Neural cell (in vitro differentiated cells): ENCODE results near the gene COP1. TPM values are rescaled to one million over a fixed set of nuclear protein-coding genes. Genes with fewer than 3 reads are reported as not detected.

Source experiments
- H2AFZ ChIP-seq: fragments of 200-600, 300-800 bp; sonication (generic), shearing (Covaris generic); 2 replicates; pipeline ENCODE4 v1.6.0; 2014; ENCODE audit warnings: low read depth, mild to moderate bottlenecking, antibody characterized with exemption, low read length, moderate library complexity
- H3F3A ChIP-seq: fragments of 200-600 bp; shearing (Covaris generic); 2 replicates; pipeline ENCODE4 v1.6.1; 2016; ENCODE audit warnings: mild to moderate bottlenecking, moderate library complexity, mixed read lengths, antibody characterized with exemption, low read length; ENCODE audit not compliant: insufficient read depth, poor library complexity, severe bottlenecking
- H3K27ac ChIP-seq: fragments of 200-600, 300-800 bp; sonication (generic), shearing (Covaris generic); 2 replicates; pipeline ENCODE4 v1.5.1; 2014; ENCODE audit warnings: mild to moderate bottlenecking, low read length, moderate library complexity
- H3K27me3 ChIP-seq: fragments of 300-800, 200-600 bp; sonication (generic), shearing (Covaris generic); 2 replicates; pipeline ENCODE4 v1.6.0; 2014; ENCODE audit warnings: mild to moderate bottlenecking, low read depth, low read length, moderate library complexity; ENCODE audit not compliant: insufficient read depth
- H3K36me3 ChIP-seq: fragments of 300-800, 200-600 bp; sonication (generic), shearing (Covaris generic); 2 replicates; pipeline ENCODE4 v1.5.1; 2014; ENCODE audit warnings: mild to moderate bottlenecking, antibody characterized with exemption, low read length, moderate library complexity; ENCODE audit not compliant: insufficient read depth
- H3K4me2 ChIP-seq: fragments of 300-800, 200-600 bp; sonication (generic), shearing (Covaris generic); 2 replicates; pipeline ENCODE4 v1.6.0; 2014; ENCODE audit warnings: mild to moderate bottlenecking, low read length
- H3K4me3 ChIP-seq: fragments of 300-800, 200-600 bp; sonication (generic), shearing (Covaris generic); 2 replicates; pipeline ENCODE4 v1.5.1; 2014; ENCODE audit warnings: mild to moderate bottlenecking, low read length, moderate library complexity
- H3K79me2 ChIP-seq: fragments of 200-600 bp; shearing (Covaris generic); replicated peaks from 2 replicates; pipeline ENCODE4 v1.6.0; 2014; ENCODE audit warnings: mild to moderate bottlenecking, low read length, moderate library complexity; ENCODE audit not compliant: insufficient read depth
- H3K9ac ChIP-seq: fragments of 300-800, 200-600 bp; sonication (generic), shearing (Covaris generic); 2 replicates; pipeline ENCODE4 v1.6.1; 2016; ENCODE audit warnings: mild to moderate bottlenecking, low read length, mixed read lengths
- H3K9me2 ChIP-seq: fragments of 200-600 bp; shearing (Covaris generic); 2 replicates; pipeline ENCODE4 v1.6.1; 2016; ENCODE audit warnings: mild to moderate bottlenecking, low read length, mixed read lengths; ENCODE audit not compliant: insufficient read depth
- H3K9me3 ChIP-seq: fragments of 200-600, 300-800 bp; sonication (generic), shearing (Covaris generic); 2 replicates; pipeline ENCODE4 v1.6.1; 2016; ENCODE audit warnings: mild to moderate bottlenecking, mixed run types, low read length, moderate library complexity, mixed read lengths
- H4K20me1 ChIP-seq: fragments of 200-600 bp; shearing (Covaris generic); 2 replicates; pipeline ENCODE4 v1.6.1; 2016; ENCODE audit warnings: mild to moderate bottlenecking, mixed run types; ENCODE audit not compliant: insufficient read depth
- EP300 ChIP-seq: fragments of 450-650 bp; conservative IDR thresholded peaks from 2 replicates; pipeline ENCODE4 v1.6.1; 2014; ENCODE audit warnings: antibody characterized with exemption, mild to moderate bottlenecking, moderate library complexity; ENCODE audit not compliant: poor library complexity, severe bottlenecking
- EZH2 ChIP-seq: fragments of 200-600, 300-800 bp; shearing (Covaris generic), sonication (generic); IDR thresholded peaks from 2 replicates; pipeline ENCODE4 v1.6.1; 2014; ENCODE audit warnings: antibody characterized with exemption, low read length, borderline replicate concordance, mild to moderate bottlenecking; ENCODE audit not compliant: insufficient read depth, poor library complexity, severe bottlenecking
- MXI1 ChIP-seq: fragments of 450-650 bp; conservative IDR thresholded peaks from 2 replicates; pipeline ENCODE4 v1.6.1; 2014; ENCODE audit warnings: antibody characterized with exemption, mild to moderate bottlenecking; ENCODE audit not compliant: poor library complexity, severe bottlenecking
- POLR2AphosphoS5 ChIP-seq: IDR thresholded peaks from 2 replicates; pipeline ENCODE4 v1.6.1; 2012
- RAD21 ChIP-seq: fragments of 450-650 bp; conservative IDR thresholded peaks from 2 replicates; pipeline ENCODE4 v1.6.1; 2014; ENCODE audit warnings: antibody characterized with exemption, mild to moderate bottlenecking, moderate library complexity
- SMC3 ChIP-seq: fragments of 450-650 bp; conservative IDR thresholded peaks from 2 replicates; pipeline ENCODE4 v1.6.1; 2014; ENCODE audit warnings: antibody characterized with exemption, mild to moderate bottlenecking, moderate library complexity; ENCODE audit not compliant: poor library complexity
- TAF1 ChIP-seq: IDR thresholded peaks from 2 replicates; pipeline ENCODE4 v1.6.1; 2012; ENCODE audit warnings: low read depth
- polyA plus RNA-seq: library from polyadenylated mRNA; depleted of rRNA; stranded (reverse); fragments of >200 nt; gene quantifications from 2 replicates; pipeline ENCODE4 v1.2.3, GENCODE V29; 2014
- TF ChIP-seq, protein P1 (sequence below): IDR thresholded peaks from 2 replicates; pipeline ENCODE4 v1.6.1; 2012; ENCODE audit warnings: borderline replicate concordance
- TF ChIP-seq, protein P2 (sequence below): fragments of 450-650 bp; IDR thresholded peaks from 2 replicates; pipeline ENCODE4 v1.5.1; 2014; ENCODE audit warnings: antibody characterized with exemption, mild to moderate bottlenecking, moderate library complexity; ENCODE audit not compliant: poor library complexity, severe bottlenecking

COP1 gene
- polyA plus RNA-seq, 1 donor from 2014 or later = 72.3 TPM

DNA sequence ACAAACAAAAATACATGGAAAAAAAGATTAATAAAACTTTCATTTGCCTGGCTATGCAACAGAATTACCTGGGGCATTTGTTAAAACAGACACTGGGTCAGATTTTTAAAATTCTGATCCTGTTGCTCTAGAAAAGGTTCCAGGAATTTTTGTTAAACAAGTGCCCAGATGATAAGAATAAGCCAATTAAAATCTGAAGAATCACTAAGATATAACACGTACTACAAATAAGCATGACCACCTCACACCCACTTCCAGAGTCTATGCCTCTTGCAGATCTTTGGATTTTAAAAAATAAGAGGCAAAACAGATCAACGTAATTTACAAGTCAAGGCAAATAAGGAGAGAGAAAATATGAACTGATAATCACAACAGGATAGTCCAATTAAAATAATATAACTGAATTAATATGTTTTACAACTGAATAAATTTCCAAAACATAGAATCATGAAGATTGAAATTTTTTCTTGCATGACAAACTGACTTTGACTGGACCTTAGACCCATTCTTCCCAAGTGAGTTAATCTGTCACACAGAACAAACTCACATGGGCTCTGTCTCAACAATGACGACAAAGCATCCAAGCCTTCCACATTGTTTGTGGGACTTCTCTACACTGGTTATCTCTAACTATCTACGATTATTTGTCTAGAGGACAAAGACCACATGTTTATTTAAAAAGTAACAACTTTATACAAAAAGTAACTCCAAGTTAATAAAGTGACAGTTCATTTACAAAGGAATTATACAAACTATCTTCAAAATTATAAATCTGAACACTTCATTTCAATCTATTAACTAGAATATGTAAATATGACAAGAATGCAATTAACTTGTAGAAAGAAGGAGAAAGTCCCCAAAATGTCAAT is 56.9 kb downstream of the COP1 start:
- H3K4me2 ChIP-seq = no peak overlapping the region
- H3K36me3 ChIP-seq = peaks cover 13% of the 10 kb centered on the region
- H3K4me3 ChIP-seq = no peak overlapping the region
- peaks cover 18% of the 10 kb centered on the region for H3K79me2 ChIP-seq
- no peaks in the 10 kb centered on the region for H3K9me2 ChIP-seq
- no peak for TF ChIP-seq TAF1
- no peak for TF ChIP-seq EP300
- H2AFZ ChIP-seq = no peak overlapping the region
- H3F3A ChIP-seq = no peaks in the 10 kb centered on the region
- H3K9me3 ChIP-seq = no peaks in the 10 kb centered on the region
- no peaks in the 10 kb centered on the region for H3K27me3 ChIP-seq
- no peak overlapping the region for H3K9ac ChIP-seq
- H4K20me1 ChIP-seq = no peaks in the 10 kb centered on the region
- no peak overlapping the region for H3K27ac ChIP-seq

DNA sequence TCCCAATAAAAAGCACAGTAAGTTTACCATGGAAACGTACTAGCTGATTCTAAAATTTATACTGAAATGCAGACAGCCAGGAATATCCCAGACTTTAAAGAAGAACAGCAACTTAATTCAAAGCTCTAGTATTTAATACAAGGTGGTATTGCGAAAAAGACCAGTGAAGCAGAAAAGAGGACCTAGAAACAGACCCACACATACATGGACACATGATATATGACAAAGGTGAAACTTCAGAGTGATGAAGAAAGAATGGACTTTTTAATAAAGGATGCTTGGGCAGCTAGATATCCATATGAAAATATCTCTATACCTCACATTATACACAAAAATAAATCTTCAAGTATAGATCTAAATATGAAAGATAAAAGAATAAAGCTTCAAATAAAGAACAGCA is 62.6 kb downstream of the COP1 start:
- Histone ChIP-seq H3F3A (no peaks in the 10 kb centered on the region), H3K4me3 (no peak overlapping the region), H3K79me2 (peaks cover 27% of the 10 kb centered on the region), H3K9me3 (no peaks in the 10 kb centered on the region), H3K27ac (no peak overlapping the region), H3K9ac (no peak overlapping the region), H3K27me3 (no peaks in the 10 kb centered on the region), H4K20me1 (no peaks in the 10 kb centered on the region), H3K9me2 (no peaks in the 10 kb centered on the region), H2AFZ (no peak overlapping the region), H3K4me2 (no peak overlapping the region), H3K36me3 (no peaks in the 10 kb centered on the region)
- no peak for TF ChIP-seq MXI1

DNA sequence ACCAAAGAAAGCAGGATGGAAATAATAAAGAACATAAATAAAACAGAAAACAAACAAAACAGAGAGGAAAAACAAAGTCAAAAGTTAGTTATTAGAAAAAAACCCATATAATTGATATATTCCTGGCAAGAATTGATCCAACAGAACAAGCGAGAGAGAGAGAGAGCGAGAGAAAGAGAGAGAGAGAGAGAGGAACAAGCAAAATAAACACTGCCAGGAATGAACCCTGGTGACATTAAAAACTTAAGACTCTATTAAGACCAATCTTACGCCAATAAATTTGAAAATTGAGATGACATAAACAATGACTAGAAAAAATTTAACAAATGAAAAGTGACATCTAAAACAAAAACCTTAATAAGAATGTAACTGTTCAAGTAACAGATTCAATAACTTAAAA is 64.1 kb downstream of the COP1 start:
- TF ChIP-seq EP300 (no peak), TAF1 (no peak), EZH2 (no peak), SMC3 (no peak), MXI1 (no peak), POLR2AphosphoS5 (no peak), RAD21 (no peak)
- TF ChIP-seq, protein P1, sequence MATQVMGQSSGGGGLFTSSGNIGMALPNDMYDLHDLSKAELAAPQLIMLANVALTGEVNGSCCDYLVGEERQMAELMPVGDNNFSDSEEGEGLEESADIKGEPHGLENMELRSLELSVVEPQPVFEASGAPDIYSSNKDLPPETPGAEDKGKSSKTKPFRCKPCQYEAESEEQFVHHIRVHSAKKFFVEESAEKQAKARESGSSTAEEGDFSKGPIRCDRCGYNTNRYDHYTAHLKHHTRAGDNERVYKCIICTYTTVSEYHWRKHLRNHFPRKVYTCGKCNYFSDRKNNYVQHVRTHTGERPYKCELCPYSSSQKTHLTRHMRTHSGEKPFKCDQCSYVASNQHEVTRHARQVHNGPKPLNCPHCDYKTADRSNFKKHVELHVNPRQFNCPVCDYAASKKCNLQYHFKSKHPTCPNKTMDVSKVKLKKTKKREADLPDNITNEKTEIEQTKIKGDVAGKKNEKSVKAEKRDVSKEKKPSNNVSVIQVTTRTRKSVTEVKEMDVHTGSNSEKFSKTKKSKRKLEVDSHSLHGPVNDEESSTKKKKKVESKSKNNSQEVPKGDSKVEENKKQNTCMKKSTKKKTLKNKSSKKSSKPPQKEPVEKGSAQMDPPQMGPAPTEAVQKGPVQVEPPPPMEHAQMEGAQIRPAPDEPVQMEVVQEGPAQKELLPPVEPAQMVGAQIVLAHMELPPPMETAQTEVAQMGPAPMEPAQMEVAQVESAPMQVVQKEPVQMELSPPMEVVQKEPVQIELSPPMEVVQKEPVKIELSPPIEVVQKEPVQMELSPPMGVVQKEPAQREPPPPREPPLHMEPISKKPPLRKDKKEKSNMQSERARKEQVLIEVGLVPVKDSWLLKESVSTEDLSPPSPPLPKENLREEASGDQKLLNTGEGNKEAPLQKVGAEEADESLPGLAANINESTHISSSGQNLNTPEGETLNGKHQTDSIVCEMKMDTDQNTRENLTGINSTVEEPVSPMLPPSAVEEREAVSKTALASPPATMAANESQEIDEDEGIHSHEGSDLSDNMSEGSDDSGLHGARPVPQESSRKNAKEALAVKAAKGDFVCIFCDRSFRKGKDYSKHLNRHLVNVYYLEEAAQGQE = no peak
- TF ChIP-seq, protein P2, sequence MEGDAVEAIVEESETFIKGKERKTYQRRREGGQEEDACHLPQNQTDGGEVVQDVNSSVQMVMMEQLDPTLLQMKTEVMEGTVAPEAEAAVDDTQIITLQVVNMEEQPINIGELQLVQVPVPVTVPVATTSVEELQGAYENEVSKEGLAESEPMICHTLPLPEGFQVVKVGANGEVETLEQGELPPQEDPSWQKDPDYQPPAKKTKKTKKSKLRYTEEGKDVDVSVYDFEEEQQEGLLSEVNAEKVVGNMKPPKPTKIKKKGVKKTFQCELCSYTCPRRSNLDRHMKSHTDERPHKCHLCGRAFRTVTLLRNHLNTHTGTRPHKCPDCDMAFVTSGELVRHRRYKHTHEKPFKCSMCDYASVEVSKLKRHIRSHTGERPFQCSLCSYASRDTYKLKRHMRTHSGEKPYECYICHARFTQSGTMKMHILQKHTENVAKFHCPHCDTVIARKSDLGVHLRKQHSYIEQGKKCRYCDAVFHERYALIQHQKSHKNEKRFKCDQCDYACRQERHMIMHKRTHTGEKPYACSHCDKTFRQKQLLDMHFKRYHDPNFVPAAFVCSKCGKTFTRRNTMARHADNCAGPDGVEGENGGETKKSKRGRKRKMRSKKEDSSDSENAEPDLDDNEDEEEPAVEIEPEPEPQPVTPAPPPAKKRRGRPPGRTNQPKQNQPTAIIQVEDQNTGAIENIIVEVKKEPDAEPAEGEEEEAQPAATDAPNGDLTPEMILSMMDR = no peak
- H3K9me2 ChIP-seq = no peaks in the 10 kb centered on the region

More for the DNA sequence above, 64.1 kb downstream of the COP1 start:
- no peak overlapping the region for H3K4me3 ChIP-seq
- no peak overlapping the region for H3K9ac ChIP-seq
- H3K36me3 ChIP-seq = no peaks in the 10 kb centered on the region
- no peaks in the 10 kb centered on the region for H3K9me3 ChIP-seq
- no peaks in the 10 kb centered on the region for H4K20me1 ChIP-seq
- no peak overlapping the region for H3K27ac ChIP-seq
- no peak overlapping the region for H3K4me2 ChIP-seq
- peaks cover 29% of the 10 kb centered on the region for H3K79me2 ChIP-seq
- no peaks in the 10 kb centered on the region for H3K27me3 ChIP-seq
- no peaks in the 10 kb centered on the region for H3F3A ChIP-seq
- no peak overlapping the region for H2AFZ ChIP-seq
